Stimulated activated CD8-positive, alpha-beta memory T cell treated with anti-CD3 and anti-CD28 coated beads, Interleukin-7, amount 100 ng/mL, for 24 hours (primary cell): ENCODE measurements around the gene TM4SF5.
"Not testable (repeated sequence)": the region's sequence is repeated elsewhere in the genome, so short reads cannot be mapped to it uniquely, and the experiment has no call there.

Source experiments
- DNase-seq: peaks from one replicate; pipeline ENCODE4 v3.0.0-alpha.2; 2020; ENCODE audit warnings: low read depth

TM4SF5 gene

DNA sequence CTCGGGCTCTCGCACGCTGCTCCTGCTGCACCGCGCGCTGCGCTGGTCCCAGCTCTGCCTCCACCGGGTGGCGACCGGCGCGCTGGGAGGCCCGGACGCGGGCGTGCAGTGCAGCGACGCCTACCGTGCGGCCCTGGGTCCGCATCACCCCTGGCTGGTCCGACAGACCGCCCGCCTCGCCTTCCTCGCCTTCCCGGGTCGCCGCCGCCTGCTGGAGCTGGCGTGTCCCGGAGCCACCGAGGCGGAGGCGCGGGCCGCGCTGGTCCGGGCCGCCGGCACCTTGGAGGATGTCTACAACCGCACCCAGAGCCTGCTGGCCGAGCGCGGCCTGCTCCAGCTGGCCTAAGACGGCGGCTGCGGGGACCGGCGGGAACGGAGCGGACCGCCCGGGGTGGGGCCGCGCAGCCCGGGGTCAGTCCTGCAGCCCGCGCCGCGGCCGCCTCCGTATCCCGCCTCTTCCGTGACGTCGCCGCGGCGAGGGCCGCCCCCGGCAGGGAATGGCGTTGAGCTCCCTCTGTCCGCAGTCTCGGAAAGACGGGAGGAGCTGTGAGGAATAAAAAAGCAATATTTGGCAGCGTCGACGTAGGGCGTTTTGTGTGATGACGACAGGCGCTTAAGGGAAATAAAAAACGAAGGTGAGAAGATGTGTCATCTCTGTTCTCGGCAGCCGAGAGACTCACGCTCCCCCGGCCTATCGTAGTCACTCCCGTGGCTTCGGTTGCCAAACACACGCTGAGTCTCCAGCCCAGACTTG lies 18.4 kb downstream of the TM4SF5 start:
- peak; percentile 48 for DNase-seq

DNA sequence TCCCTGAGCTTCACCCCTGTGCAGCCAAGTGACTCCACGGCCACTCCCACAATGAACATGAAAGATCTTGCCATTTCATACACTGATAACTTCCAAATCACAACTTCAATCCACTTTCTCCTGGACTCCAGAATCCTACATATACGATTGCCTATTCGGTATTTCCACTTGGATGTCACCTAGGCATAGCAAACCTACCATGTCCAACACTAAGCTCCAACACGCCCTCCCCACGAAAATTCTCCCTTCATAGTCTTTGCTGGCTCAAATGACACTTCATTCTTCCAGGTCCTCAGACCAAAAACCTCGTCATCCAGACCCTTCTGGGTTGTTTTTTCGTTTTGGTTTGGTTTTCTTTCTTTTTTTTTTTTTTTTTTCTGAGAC lies 19.0 kb downstream of the TM4SF5 start:
- no peak for DNase-seq

DNA sequence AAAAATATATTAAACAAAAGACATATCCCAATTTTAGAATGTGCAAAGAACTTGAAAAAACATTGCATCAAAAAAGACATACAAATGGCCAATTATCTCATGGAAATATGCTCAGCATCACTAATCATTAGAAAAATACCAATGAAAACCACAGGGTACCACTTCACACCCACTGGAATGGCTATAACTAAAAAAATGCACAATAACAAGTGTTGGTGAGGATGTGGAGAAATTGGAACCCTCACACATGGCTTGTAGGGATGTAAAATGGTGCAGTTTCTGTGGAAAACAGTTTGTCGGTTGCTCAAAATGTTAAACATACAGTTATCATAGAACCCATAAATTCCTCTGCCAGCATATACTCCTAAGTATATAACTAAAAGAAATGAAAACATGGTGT lies 23.5 kb downstream of the TM4SF5 start:
- DNase-seq = no peak

DNA sequence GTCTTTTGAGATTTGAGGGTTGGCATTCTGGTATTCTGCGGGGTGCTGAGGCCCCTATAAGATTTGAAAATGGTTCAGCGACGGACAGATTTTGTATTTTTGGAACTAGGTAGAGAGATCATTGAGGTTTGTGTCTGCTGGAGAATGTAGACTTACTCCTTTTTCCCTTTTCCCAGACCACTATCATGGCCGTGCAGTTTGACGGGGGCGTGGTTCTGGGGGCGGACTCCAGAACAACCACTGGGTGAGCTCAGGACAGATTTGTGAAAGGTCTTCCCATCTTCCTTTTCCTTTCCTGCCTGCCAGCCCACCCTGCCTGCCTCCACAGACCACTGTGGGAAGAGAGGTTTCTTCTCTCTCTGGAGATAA lies 24.9 kb downstream of the TM4SF5 start:
- DNase-seq = no peak

DNA sequence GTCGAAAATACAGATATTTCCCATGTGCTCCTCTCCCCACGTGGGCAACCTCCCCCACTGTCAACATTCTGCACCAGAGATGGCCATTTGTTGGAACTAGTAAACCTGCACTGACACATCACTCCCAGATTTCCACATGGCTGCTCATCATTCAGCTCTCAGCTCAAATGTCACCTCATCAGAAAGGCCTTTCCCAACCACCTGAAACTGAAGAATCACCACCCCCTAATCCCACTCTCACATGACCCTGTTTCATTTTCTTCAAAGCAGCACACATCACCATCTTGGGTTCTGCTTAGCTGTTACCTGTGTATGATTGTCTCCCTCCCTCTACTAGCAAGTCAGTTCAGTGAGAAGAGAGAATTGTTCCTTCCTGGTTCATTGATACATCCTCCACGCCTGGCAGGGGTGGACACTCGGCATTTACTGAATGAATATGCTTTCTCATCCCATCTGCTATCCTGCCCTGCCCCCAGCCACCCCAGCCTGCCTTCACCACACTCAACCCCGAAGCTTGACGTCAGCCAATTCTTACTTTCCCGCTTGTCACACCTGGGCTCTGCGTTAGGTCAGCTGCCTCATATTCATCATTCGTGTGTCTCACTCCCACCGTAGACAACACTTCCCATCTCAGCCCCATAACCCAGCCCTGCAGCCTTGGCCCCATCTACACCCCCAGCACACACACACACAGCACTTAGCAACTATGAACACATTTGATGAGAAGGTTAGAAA lies 28.9 kb downstream of the TM4SF5 start:
- DNase-seq = no peak

DNA sequence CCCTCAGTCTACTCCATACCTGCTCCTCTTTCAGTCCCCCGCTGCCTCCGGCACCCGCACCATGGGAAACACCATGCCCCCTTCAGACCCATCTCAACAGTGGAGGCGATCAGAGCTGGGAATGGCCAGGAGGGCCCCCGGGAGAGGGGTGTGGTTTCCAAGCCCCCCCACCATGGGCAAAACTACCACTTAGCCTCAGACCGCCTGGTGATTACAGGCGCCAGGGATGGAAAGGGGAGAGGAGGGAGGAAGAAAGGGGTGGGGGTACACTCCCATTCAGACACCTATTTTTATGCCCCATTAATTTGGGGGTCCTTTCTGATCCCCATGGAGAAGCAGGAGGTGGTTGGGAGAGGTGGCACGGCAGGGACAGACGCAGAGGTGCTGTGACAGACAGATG lies 30.5 kb downstream of the TM4SF5 start, which contains the start of gene C17orf114:
C17orf114 (minus strand) TSS at position 101 of the 400 bp plus-strand sequence.
- DNase-seq = no peak

DNA sequence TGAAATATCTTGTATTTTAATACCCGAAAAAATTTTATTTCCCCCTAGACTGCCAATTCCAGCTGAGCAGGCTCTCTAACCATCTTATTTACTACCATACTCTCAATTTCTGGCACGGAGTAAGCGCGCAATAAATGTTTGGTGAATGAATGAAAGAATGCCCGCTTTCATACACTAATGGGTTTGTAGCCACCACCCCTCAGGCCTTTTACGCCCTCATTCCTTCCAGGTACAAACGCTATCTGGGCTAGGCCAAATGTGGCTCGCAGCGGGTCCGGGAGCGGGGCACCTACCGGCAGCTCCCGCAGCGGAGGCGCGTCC lies 34.7 kb downstream of the TM4SF5 start:
- no peak for DNase-seq

DNA sequence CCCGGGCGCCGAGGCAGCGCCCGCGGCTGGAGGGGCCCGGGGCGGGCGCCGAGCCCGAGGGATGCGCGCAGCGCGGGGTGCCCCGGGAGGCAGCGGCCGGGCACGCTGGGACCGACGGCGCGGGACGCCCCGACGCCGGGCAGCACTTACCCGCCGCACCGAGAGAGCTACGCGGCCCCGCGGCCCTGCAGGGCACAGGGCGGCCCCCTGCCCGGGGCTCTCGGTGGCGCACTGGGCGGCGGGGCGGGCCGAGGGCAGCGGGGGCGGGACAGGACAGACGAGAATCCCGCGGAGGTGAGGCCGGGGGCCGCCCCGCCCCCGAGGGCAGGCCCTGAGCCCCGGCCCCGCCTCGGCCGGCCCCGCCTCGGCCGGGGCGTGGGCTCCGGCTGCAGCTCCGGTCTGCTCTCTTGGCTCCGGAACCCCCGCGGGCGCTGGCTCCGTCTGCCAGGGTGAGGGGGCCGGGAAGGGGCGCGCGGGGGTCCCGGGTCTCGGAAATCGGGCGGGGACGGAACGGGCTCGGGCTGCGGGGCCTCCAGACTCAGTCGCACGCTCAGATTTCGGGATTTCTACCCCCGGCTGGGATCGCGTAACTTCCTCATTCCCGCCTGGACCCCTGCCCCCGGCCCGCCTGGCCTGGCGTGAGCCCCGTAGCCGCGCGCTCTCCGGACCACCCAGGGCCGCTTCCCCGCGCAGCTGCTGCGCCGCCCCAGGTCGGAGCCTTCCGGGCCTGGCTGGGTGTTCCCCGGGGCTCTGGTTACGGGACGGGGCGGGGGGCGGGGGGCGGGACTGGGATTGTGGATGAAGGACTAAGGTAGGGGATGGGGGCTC lies 35.3 kb downstream of the TM4SF5 start, which contains the start of gene PLD2:
PLD2 (plus strand) TSS at position 376 of the 828 bp plus-strand sequence. CDS start 621 bp downstream, outside the sequence.
- DNase-seq = peak; percentile 73

DNA sequence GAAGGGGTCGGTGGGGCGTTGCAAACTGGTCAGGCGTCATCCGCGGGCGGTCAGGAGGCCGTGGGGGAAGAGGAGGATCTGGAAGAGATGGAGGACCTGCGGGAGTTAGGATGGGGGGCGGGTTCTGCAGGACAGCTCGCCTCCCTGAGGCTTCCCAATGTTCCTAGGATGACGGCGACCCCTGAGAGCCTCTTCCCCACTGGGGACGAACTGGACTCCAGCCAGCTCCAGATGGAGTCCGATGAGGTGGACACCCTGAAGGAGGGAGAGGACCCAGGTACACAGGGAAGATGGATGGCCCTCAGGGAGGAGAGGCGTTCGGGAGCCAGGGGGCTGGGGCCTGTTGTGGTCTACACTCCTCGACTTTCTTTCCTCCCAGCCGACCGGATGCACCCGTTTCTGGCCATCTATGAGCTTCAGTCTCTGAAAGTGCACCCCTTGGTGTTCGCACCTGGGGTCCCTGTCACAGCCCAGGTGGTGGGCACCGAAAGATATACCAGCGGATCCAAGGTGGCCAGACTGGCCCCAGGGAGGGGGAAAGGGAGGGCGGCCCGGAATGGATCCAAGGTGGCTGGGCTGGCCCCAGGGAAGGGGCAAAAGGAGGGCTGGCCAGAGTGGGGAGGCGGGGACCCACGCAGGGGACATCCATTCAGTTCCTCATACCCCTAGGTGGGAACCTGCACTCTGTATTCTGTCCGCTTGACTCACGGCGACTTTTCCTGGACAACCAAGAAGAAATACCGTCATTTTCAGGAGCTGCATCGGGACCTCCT lies 36.1 kb downstream of the TM4SF5 start:
- no peak for DNase-seq

DNA sequence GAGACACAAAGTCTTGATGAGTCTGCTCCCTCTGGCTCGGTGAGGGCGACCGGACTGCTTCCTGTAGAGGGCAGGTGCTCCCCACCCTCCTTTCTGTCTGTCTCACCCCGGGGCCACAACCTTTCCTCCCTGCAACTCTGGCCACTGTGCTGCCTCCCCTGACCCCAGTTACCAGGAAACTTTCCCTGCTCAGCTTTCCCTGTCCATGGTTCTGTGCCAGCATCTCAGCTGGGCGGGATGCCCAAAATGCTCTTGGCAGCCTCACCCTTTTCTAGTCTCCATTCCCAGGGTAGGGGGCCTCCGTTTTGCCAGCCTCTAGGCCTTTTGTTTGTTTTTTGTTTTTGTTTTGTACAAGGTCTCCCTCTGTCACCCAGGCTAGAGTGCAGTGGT lies 36.7 kb downstream of the TM4SF5 start:
- DNase-seq = no peak

DNA sequence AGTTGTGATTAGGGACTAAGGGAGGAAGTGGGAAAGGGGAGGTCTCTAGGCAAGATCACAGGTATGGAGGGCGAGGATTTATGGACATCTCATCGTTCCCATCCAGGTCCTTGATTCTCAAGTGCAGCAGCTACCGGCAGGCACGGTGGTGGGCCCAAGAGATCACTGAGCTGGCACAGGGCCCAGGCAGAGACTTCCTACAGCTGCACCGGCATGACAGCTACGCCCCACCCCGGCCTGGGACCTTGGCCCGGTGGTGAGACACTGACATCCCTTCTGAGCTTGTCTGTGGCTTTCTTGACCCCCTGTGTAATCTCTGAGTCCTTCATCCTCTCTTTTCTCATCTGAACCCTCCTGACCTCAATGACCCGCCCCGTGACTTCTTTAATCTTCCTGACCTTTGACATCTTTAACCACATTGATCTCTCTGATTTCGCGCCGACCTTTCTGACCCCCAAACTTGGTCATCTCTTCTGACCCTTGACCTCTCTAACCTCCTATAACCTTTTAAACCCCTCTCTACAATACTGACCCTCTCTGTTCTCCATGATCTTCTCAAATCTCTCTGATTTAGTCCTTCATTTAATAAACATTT lies 39.1 kb downstream of the TM4SF5 start:
- no peak for DNase-seq

DNA sequence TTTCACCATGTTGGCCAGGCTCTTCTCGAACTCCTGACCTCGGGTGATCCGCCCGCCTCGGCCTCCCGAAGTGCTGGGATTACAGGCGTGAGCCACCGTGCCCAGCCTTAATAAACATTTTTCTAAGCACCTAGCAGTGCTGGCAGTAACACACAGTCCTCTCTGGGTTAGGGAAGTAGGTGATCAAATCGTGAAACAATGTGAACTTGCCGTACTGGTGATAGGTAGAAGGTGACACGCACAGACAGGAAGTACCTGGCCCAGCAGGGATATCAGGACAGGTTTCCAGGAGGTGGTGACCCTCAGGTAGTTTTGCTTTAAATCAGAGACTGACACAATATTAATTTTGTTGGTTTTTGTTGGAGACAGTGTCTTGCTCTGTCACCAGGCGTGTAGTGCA lies 39.8 kb downstream of the TM4SF5 start:
- DNase-seq = no peak

DNA sequence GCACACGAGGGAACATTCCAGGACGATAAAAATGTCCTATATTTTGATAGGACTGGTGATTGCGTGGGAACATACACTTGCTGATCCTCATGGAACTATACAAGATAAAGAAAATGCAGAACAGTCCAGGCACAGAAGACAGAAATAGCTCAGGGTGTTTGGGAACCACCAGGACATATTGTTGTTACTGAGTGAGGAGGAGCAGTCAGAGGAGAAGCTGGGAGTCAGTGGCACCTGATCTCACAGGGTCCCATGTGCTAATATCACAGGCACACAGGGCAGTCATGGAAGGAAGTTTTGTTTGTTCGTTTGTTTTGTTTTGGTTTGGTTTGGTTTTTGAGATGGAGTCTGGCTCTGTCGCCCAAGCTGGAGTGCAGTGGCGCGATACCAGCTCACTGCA lies 41.0 kb downstream of the TM4SF5 start:
- no peak for DNase-seq

DNA sequence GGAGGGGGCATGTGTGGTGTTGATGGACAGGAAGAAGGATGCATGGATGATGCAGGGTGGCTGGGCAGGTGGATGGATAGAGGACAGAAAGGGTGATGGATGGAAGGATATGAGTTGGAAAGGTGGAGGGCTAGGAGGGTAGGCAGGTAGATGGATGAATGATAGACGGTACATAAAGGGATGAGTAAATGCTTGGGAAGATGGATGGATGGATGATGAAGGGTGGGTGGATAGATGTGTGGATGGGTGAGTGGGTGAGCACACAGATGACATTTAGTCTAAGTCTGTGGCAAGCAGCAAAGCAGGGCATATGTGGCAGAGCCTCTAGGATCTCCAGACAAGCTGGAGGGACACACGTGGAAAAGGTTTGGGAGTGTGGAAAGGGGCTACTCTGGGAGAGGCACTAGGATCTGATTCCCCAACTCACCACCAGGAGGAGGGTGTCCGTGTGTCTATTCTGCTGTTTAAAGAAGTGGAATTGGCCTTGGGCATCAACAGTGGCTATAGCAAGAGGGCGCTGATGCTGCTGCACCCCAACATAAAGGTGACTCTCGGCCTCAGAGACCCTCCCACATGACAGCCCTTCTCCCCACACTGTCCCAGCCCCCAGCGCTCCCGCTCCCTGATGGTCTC lies 43.5 kb downstream of the TM4SF5 start:
- no peak for DNase-seq

DNA sequence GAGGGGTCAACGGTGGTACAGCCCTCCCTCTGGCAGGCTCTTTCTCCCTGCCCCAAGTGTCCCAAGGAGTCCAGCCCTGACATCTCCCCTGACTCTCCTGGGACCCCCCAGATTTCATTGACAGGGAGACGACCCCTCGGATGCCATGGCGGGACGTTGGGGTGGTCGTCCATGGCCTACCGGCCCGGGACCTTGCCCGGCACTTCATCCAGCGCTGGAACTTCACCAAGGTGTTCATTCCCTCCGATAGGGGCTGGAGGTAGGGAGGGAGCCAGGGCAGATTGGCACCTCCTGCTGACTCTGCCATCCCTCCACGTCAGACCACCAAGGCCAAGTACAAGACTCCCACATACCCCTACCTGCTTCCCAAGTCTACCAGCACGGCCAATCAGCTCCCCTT lies 45.1 kb downstream of the TM4SF5 start:
- DNase-seq = no peak

DNA sequence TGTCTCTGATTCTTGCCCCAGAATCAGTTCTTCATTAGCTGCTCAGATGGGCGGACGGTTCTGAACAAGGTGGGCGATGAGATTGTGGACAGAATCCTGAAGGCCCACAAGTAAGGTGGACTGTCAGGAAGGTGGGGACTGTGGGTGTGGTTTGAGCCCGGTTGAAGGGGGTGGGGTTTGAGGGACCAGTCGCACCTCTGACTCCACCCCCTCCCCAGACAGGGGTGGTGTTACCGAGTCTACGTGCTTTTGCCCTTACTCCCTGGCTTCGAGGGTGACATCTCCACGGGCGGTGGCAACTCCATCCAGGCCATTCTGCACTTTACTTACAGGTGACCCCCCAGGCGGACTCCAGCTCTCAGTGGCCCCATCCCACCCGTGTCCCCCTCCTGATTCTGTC lies 46.6 kb downstream of the TM4SF5 start:
- no peak for DNase-seq

DNA sequence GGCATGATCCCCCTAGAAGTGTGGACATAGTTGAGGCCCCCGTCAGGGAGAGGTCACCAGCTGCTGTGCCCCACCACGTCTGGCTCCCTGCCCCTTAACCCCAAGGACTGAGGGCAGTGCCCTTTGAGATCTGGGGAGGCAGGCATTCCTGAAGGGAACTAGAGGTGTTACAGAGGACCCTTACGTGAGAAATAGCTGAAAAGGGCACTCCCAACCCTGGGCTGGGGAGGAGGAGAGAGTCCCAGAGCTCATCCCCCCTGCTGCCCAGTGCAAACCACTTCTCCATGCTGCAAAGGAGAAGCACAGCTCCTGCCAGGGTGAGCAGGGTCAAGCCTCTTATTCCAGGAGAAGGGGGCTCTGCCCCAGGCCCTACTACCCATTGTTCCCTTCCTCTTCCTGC lies 51.1 kb downstream of the TM4SF5 start:
- DNase-seq = no peak

DNA sequence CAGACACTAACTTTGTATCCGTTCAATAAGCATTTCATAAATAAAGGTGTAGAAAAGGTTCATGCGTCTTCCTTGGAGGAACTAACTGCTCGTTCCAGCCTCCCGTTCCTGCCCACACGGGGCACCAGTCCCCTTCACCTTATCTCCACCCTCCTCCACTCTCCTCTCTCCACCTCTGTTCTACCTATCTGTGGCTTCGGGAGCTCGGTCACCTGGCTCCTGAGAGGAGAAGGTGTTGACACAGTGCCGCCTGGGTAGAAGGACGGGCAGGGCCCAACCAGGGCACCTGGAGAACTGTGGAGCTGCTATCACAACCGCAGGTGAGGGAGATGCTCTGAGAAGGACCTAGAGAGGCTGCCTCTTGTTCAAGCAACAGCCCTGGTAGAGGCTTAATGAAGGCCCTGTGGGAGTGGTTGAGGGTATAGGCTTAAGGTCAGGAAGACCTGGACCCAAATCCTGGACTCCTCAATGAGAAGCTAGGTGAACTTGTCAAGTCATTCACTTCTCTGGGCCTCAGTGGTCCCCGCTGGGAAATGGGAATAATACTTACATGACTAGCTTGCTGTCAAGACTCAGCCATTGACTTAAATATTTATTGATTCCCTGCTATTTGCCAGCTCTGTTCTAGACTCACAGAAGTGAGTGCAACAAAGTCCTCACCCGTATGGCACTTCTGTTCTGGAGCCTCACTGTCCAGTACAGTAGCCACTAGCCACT lies 51.8 kb downstream of the TM4SF5 start:
- DNase-seq = no peak

DNA sequence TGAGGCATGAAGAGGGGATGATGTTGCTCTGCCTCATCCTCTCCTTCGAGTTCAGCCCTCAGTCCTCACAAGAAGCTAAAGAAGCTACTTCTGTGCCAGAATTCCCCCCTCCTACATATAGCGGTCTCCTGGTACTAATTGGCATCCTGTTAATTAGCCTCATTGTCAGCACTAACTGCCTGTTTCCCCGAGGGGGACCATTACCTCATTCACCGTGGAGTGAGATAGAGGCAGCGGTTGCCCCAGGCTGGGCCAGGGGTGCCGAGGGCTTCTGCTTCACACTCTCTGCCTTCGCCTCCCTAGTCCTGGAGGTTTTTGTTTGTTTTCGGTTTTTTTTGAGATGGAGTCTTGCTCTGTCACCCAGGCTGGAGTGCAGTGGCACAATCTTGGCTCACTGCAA lies 55.7 kb downstream of the TM4SF5 start:
- no peak for DNase-seq

DNA sequence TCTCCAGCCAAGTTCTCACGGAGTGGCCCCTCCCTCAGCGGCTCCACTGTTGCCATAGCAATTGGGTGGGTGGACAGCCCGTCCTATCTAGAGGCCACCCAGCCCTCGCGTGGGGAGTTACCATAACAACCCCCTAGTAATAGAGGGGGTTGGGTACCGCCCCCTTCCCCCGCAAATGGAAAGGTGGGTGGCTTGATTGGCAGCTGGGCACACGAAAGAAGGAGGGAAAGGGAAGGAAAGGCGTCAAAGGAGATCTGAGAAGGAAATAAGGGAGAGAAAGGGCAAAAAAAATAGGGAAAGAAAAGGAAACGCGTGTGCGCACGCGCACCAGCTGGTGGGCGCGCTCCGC lies 61.1 kb downstream of the TM4SF5 start:
- not testable (repeated sequence) for DNase-seq
